ENCODE measurements around the gene TSKS.

The TSKS gene

DNA sequence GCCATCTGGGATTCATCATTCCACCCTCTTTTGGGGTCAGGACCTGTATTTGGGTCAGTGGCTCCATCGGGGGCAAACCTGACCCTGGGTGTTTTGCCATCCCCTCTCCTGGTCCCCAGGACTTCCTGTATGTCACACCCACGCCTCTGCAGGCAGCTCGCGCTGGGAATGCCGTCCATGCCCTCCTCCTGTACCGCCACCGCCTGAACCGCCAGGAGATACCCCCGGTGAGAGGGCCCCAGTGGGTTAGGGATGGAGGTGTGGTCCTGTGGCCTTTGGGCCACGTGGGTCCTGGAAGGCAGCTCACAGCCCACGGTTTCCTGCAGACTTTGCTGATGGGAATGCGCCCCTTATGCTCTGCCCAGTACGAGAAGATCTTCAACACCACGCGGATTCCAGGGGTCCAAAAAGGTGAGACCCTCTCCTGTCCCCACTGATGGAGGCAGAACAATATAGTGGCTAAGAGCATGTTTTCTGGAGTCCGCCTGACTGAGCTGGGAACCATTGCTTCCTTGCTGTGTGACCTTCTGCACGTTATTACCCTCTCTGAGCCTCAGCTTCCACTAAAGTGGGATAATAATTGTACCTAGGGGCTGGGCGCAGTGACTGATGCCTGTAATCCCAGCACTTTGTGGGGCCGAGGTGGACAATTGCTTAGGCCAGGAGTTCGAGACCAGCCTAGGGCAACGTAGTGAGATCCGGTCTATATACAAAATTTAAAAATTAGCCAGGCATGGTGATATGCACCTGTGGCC, 58.0 kb downstream of the TSKS start:
- Histone ChIP-seq H3K4me3 (IDR thresholded peaks at IDR 0.05; ENCODE audit: insufficient read depth, low read depth, low read length) (no peak overlapping the region), H3K4me1 (ENCODE audit: low read depth, poor library complexity, severe bottlenecking) (peaks cover 7% of the 10 kb centered on the region), H2AFZ (ENCODE audit: low read depth) (no peak overlapping the region), H3K27me3 (ENCODE audit: insufficient read depth, low read depth) (peaks cover 35% of the 10 kb centered on the region; the same call in 1 of the 2 replicates), H4K20me1 (ENCODE audit: insufficient read depth) (no peaks in the 10 kb centered on the region), H3K4me2 (no peak overlapping the region), H3K27ac (no peak overlapping the region), H3K79me2 (ENCODE audit: insufficient read depth, low read depth) (no peaks in the 10 kb centered on the region), H3K9ac (no peak overlapping the region), H3K36me3 (ENCODE audit: insufficient read depth) (no peaks in the 10 kb centered on the region)
- TF ChIP-seq, protein P1, sequence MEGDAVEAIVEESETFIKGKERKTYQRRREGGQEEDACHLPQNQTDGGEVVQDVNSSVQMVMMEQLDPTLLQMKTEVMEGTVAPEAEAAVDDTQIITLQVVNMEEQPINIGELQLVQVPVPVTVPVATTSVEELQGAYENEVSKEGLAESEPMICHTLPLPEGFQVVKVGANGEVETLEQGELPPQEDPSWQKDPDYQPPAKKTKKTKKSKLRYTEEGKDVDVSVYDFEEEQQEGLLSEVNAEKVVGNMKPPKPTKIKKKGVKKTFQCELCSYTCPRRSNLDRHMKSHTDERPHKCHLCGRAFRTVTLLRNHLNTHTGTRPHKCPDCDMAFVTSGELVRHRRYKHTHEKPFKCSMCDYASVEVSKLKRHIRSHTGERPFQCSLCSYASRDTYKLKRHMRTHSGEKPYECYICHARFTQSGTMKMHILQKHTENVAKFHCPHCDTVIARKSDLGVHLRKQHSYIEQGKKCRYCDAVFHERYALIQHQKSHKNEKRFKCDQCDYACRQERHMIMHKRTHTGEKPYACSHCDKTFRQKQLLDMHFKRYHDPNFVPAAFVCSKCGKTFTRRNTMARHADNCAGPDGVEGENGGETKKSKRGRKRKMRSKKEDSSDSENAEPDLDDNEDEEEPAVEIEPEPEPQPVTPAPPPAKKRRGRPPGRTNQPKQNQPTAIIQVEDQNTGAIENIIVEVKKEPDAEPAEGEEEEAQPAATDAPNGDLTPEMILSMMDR (conservative IDR thresholded peaks at IDR 0.05; ENCODE audit: low read depth, low read length), result no peak

DNA sequence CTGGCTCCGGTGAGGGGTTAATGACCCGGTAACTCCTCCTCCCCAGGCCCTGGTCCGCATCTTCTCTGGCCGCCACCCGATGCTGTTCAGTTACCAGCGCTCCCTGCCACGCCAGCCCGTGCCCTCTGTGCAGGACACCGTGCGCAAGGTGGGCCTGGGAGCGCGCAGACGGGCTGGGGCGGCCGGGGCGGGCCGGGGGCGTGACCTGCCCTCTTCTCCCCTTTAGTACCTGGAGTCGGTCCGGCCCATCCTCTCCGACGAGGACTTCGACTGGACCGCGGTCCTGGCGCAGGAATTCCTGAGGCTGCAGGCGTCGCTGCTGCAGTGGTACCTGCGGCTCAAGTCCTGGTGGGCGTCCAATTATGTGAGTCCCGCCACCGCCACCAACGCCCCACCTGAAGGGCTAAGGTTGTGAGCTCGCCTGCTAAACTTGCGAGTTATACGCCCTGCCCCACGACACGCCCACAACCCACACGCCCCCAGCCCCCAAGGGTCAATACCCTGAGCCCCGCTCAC, 61.8 kb downstream of the TSKS start:
- Histone ChIP-seq H3K79me2 (ENCODE audit: insufficient read depth, low read depth) (no peaks in the 10 kb centered on the region), H3K4me3 (IDR thresholded peaks at IDR 0.05; ENCODE audit: insufficient read depth, low read depth, low read length) (no peak overlapping the region), H3K4me1 (ENCODE audit: low read depth, poor library complexity, severe bottlenecking) (no peaks in the 10 kb centered on the region), H3K27ac (no peak overlapping the region), H3K9ac (no peak overlapping the region), H3K36me3 (ENCODE audit: insufficient read depth) (no peaks in the 10 kb centered on the region), H2AFZ (ENCODE audit: low read depth) (no peak overlapping the region; the same call in 1 of the 2 replicates), H4K20me1 (ENCODE audit: insufficient read depth) (no peaks in the 10 kb centered on the region), H3K4me2 (no peak overlapping the region), H3K27me3 (ENCODE audit: insufficient read depth, low read depth) (peaks cover 13% of the 10 kb centered on the region; the same call in 1 of the 2 replicates)
- TF ChIP-seq, protein P1 (conservative IDR thresholded peaks at IDR 0.05; ENCODE audit: low read depth, low read length), result no peak

DNA sequence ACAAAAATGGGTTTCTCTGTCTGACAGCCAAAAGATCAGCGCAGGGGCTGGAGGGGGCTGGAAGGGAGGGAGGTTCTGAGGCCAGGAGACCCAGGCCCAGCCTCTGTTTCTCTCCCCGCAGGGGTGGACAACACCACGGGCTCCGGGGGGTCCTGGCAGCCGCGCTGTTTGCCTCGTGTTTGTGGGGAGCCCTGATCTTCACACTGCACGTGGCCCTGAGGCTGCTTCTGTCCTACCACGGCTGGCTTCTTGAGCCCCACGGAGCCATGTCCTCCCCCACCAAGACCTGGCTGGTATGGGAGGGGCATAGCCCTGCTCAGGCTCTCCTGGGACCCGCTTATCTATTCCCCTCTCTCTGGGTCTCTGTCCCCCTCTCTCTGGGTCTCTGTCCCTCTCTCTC, 62.5 kb downstream of the TSKS start:
- Histone ChIP-seq H4K20me1 (ENCODE audit: insufficient read depth) (no peaks in the 10 kb centered on the region), H3K4me3 (IDR thresholded peaks at IDR 0.05; ENCODE audit: insufficient read depth, low read depth, low read length) (no peak overlapping the region), H3K36me3 (ENCODE audit: insufficient read depth) (no peaks in the 10 kb centered on the region), H3K79me2 (ENCODE audit: insufficient read depth, low read depth) (no peaks in the 10 kb centered on the region), H3K27ac (no peak overlapping the region), H2AFZ (ENCODE audit: low read depth) (no peak overlapping the region; the same call in 1 of the 2 replicates), H3K9ac (no peak overlapping the region), H3K4me2 (no peak overlapping the region), H3K4me1 (ENCODE audit: low read depth, poor library complexity, severe bottlenecking) (no peaks in the 10 kb centered on the region), H3K27me3 (ENCODE audit: insufficient read depth, low read depth) (peaks cover 13% of the 10 kb centered on the region; the same call in 1 of the 2 replicates)
- TF ChIP-seq, protein P1 (conservative IDR thresholded peaks at IDR 0.05; ENCODE audit: low read depth, low read length), result no peak

DNA sequence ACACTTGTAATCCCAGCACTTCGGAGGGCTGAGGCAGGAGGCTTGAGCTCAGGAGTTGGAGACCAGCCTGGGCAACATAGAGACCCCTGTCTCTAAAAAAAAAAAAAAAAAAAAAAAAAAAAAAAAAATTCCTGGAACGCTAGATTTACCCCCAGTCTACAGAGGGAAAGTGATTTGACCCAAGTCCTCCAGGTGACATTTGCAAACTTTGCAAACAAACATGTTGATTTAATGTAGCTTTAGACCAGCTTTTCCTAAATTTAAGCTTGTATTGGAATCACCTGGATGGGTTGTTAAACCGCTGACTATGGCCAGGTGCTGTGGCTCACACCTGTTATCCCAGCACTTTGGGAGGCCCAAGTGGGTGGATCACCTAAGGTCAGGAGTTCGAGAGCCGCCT, 63.7 kb downstream of the TSKS start:
- no peaks in the 10 kb centered on the region for H3K4me1 ChIP-seq (ENCODE audit: low read depth, poor library complexity, severe bottlenecking)
- H3K4me3 ChIP-seq (IDR thresholded peaks at IDR 0.05; ENCODE audit: insufficient read depth, low read depth, low read length), result no peak overlapping the region
- no peak overlapping the region for H3K9ac ChIP-seq
- H3K36me3 ChIP-seq (ENCODE audit: insufficient read depth), result no peaks in the 10 kb centered on the region
- no peaks in the 10 kb centered on the region for H4K20me1 ChIP-seq (ENCODE audit: insufficient read depth)
- peaks cover 10% of the 10 kb centered on the region; the same call in 1 of the 2 replicates for H3K27me3 ChIP-seq (ENCODE audit: insufficient read depth, low read depth)
- TF ChIP-seq, protein P1 (conservative IDR thresholded peaks at IDR 0.05; ENCODE audit: low read depth, low read length), result no peak
- no peak overlapping the region for H3K4me2 ChIP-seq
- H2AFZ ChIP-seq (ENCODE audit: low read depth), result no peak overlapping the region
- H3K79me2 ChIP-seq (ENCODE audit: insufficient read depth, low read depth), result no peaks in the 10 kb centered on the region
- no peak overlapping the region for H3K27ac ChIP-seq
